ENCODE results near the gene MS4A15.

The MS4A15 gene

DNA sequence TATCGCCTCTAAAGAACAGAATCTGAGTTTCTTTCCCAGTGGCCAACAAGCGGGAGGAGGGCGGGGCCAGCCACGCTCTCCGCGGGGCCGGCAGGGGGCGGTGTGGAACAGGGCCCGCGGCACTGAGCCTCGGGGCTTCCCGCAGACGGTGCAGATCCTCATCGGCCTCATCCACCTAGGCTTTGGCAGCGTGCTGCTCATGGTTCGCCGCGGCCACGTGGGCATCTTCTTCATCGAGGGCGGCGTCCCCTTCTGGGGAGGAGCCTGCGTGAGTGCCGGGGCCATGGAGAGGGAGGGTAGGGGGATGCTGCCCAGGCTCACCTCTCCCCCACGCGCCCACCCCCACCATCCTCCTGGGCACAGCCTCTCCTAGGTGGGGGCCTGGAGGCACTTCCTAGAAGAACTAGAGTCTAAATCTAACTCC, 10.7 kb downstream of the MS4A15 start:
- H3K9me3 ChIP-seq (ENCODE audit: low read length): no peaks in the 10 kb centered on the region
- H3K4me2 ChIP-seq (ENCODE audit: low read length): no peak overlapping the region
- H3K9ac ChIP-seq (ENCODE audit: low read length): no peak overlapping the region
- H3K36me3 ChIP-seq (ENCODE audit: insufficient read depth, low read length): no peaks in the 10 kb centered on the region
- no peaks in the 10 kb centered on the region for H4K20me1 ChIP-seq (ENCODE audit: insufficient read depth, low read length)
- no peaks in the 10 kb centered on the region for H3K4me1 ChIP-seq (ENCODE audit: insufficient read depth, low read length, severe bottlenecking)
- no peaks in the 10 kb centered on the region for H3F3A ChIP-seq (ENCODE audit: insufficient read depth, low read length)
- H3K27ac ChIP-seq (ENCODE audit: low read depth, low read length, poor library complexity, severe bottlenecking): no peak overlapping the region
- TF ChIP-seq, protein P1, sequence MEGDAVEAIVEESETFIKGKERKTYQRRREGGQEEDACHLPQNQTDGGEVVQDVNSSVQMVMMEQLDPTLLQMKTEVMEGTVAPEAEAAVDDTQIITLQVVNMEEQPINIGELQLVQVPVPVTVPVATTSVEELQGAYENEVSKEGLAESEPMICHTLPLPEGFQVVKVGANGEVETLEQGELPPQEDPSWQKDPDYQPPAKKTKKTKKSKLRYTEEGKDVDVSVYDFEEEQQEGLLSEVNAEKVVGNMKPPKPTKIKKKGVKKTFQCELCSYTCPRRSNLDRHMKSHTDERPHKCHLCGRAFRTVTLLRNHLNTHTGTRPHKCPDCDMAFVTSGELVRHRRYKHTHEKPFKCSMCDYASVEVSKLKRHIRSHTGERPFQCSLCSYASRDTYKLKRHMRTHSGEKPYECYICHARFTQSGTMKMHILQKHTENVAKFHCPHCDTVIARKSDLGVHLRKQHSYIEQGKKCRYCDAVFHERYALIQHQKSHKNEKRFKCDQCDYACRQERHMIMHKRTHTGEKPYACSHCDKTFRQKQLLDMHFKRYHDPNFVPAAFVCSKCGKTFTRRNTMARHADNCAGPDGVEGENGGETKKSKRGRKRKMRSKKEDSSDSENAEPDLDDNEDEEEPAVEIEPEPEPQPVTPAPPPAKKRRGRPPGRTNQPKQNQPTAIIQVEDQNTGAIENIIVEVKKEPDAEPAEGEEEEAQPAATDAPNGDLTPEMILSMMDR (IDR thresholded peaks at IDR 0.05; ENCODE audit: low read length): no peak
- TF ChIP-seq EZH2 (IDR thresholded peaks at IDR 0.05; ENCODE audit: borderline replicate concordance, low read length): no peak
- H2AFZ ChIP-seq (ENCODE audit: low read length): no peak overlapping the region
- peaks cover 9% of the 10 kb centered on the region; the same call in 1 of the 2 replicates for H3K27me3 ChIP-seq (ENCODE audit: insufficient read depth, low read length)
- H3K4me3 ChIP-seq (ENCODE audit: low read depth, low read length, poor library complexity, severe bottlenecking): no peak overlapping the region
- H3K9me2 ChIP-seq (ENCODE audit: low read depth, low read length): no peaks in the 10 kb centered on the region
- no peaks in the 10 kb centered on the region for H3K79me2 ChIP-seq (ENCODE audit: insufficient read depth, low read length)

DNA sequence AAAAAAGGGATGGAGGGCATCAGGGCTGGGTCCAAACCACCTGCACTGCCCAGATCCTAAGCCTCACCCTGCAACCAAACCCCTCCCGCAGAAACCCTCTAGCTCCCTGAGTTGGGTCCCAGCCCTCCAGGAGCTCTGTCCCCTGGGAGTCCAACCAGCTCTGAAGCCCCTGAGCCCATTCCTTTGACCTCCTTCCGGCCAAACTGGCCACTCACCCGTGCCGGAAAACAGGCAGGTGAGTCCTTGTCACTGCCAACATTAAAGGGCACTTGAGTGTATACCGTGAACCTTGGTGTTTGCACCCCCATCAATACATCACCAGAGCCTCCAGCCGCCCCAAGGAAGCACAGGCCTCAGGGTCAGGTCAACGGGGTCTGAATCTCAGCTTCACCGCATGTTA, 11.5 kb downstream of the MS4A15 start:
- Histone ChIP-seq H2AFZ (ENCODE audit: low read length) (no peak overlapping the region), H4K20me1 (ENCODE audit: insufficient read depth, low read length) (no peaks in the 10 kb centered on the region), H3K4me1 (ENCODE audit: insufficient read depth, low read length, severe bottlenecking) (no peaks in the 10 kb centered on the region), H3K27me3 (ENCODE audit: insufficient read depth, low read length) (peaks cover 9% of the 10 kb centered on the region; the same call in 1 of the 2 replicates), H3K36me3 (ENCODE audit: insufficient read depth, low read length) (no peaks in the 10 kb centered on the region), H3K4me2 (ENCODE audit: low read length) (no peak overlapping the region), H3K4me3 (ENCODE audit: low read depth, low read length, poor library complexity, severe bottlenecking) (no peak overlapping the region), H3K9me2 (ENCODE audit: low read depth, low read length) (no peaks in the 10 kb centered on the region), H3K79me2 (ENCODE audit: insufficient read depth, low read length) (no peaks in the 10 kb centered on the region), H3K9ac (ENCODE audit: low read length) (no peak overlapping the region), H3K9me3 (ENCODE audit: low read length) (no peaks in the 10 kb centered on the region), H3K27ac (ENCODE audit: low read depth, low read length, poor library complexity, severe bottlenecking) (no peak overlapping the region), H3F3A (ENCODE audit: insufficient read depth, low read length) (no peaks in the 10 kb centered on the region)
- no peak for TF ChIP-seq EZH2 (IDR thresholded peaks at IDR 0.05; ENCODE audit: borderline replicate concordance, low read length)
- TF ChIP-seq, protein P1 (IDR thresholded peaks at IDR 0.05; ENCODE audit: low read length): no peak

DNA sequence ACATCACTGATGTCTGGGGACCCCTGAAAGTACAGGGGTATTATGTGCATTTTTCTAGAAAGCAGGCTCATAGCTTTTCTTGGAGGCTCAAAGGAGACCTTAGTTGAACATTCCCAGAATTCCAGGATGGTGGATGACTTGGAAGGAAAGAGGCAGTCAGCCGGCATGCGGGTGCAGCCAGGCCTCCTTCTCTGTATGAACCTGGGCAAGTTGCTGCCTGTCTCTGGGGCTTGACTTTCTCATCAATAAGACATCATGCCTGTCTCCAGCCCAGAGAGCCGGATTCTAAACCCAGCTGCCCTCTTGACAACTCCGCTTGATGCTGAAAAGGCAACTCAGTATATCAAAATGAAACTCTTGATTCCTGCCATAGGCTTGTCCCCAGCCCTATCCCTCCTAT, 12.6 kb downstream of the MS4A15 start:
- Histone ChIP-seq H3K9ac (ENCODE audit: low read length) (no peak overlapping the region), H3K9me3 (ENCODE audit: low read length) (no peaks in the 10 kb centered on the region), H3K27ac (ENCODE audit: low read depth, low read length, poor library complexity, severe bottlenecking) (no peak overlapping the region), H3K9me2 (ENCODE audit: low read depth, low read length) (no peaks in the 10 kb centered on the region), H3K4me1 (ENCODE audit: insufficient read depth, low read length, severe bottlenecking) (no peaks in the 10 kb centered on the region), H3K4me2 (ENCODE audit: low read length) (no peak overlapping the region), H3K79me2 (ENCODE audit: insufficient read depth, low read length) (no peaks in the 10 kb centered on the region), H2AFZ (ENCODE audit: low read length) (no peak overlapping the region), H3K4me3 (ENCODE audit: low read depth, low read length, poor library complexity, severe bottlenecking) (no peak overlapping the region), H3K27me3 (ENCODE audit: insufficient read depth, low read length) (peaks cover 9% of the 10 kb centered on the region; the same call in 1 of the 2 replicates), H3F3A (ENCODE audit: insufficient read depth, low read length) (no peaks in the 10 kb centered on the region), H3K36me3 (ENCODE audit: insufficient read depth, low read length) (no peaks in the 10 kb centered on the region), H4K20me1 (ENCODE audit: insufficient read depth, low read length) (no peaks in the 10 kb centered on the region)
- TF ChIP-seq, protein P1 (IDR thresholded peaks at IDR 0.05; ENCODE audit: low read length): no peak
- no peak for TF ChIP-seq EZH2 (IDR thresholded peaks at IDR 0.05; ENCODE audit: borderline replicate concordance, low read length)

Measured in OCI-LY1 (cell line).